Liver (tissue), 9 donors: Measurements from ENCODE around the gene EGFR. TPM values are rescaled to one million over a fixed set of nuclear protein-coding genes. Genes with fewer than 3 reads are reported as not detected.

Experiments
- DNase-seq: peaks from one replicate; pipeline ENCODE4 v3.0.0-alpha.2; 2017; ENCODE audit warnings: low spot score
- H3K27ac ChIP-seq, 2 donors: one replicate each; pipeline ENCODE4 v1.7.0; 2013; ENCODE audit warnings: inconsistent platforms in 2 of 2, low read length in 2 of 2, control low read depth in 1 of 2, low read depth in 1 of 2, mild to moderate bottlenecking in 1 of 2
- H3K27me3 ChIP-seq, 4 donors: one replicate each; pipeline versions ENCODE4 v1.6.1 to v1.7.0; 2013; ENCODE audit warnings: low read length in 3 of 4, inconsistent platforms in 1 of 4, mild to moderate bottlenecking in 1 of 4, moderate library complexity in 1 of 4; ENCODE audit not compliant: control insufficient read depth in 4 of 4, insufficient read depth in 4 of 4
- H3K36me3 ChIP-seq, 4 donors: one replicate each; pipeline versions ENCODE4 v1.6.1 to v1.7.0; 2013; ENCODE audit warnings: low read length in 3 of 4, mild to moderate bottlenecking in 3 of 4, low read depth in 1 of 4, moderate library complexity in 1 of 4; ENCODE audit not compliant: control insufficient read depth in 4 of 4, insufficient read depth in 3 of 4
- H3K4me1 ChIP-seq, 4 donors: one replicate each; pipeline versions ENCODE4 v1.6.1 to v1.7.0; 2013; ENCODE audit warnings: low read length in 3 of 4, mild to moderate bottlenecking in 3 of 4, moderate library complexity in 1 of 4; ENCODE audit not compliant: control insufficient read depth in 4 of 4, insufficient read depth in 4 of 4
- H3K4me3 ChIP-seq, 3 donors: one replicate each; pipeline versions ENCODE4 v1.6.1 to v1.7.0; 2013; ENCODE audit warnings: low read length in 3 of 3, control low read depth in 1 of 3, low read depth in 1 of 3, mild to moderate bottlenecking in 1 of 3
- H3K9ac ChIP-seq, 2 donors: one replicate each; pipeline ENCODE4 v1.7.0; 2013; ENCODE audit warnings: low read length in 2 of 2, mild to moderate bottlenecking in 2 of 2, moderate library complexity in 2 of 2, control low read depth in 1 of 2, low read depth in 1 of 2
- H3K9me3 ChIP-seq, 4 donors: one replicate each; pipeline versions ENCODE4 v1.6.1 to v1.7.0; 2013; ENCODE audit warnings: low read length in 3 of 4; ENCODE audit not compliant: control insufficient read depth in 4 of 4
- EGR1 ChIP-seq, 2 donors: IDR thresholded peaks; 2 replicates each; pipeline ENCODE4 v1.6.1; 2016 to 2018; ENCODE audit warnings: antibody characterized with exemption in 2 of 2, low read depth in 2 of 2
- FOXA1 ChIP-seq: IDR thresholded peaks from 2 replicates; pipeline ENCODE4 v1.6.1; 2016; ENCODE audit warnings: antibody characterized with exemption
- FOXA2 ChIP-seq: IDR thresholded peaks from 2 replicates; pipeline ENCODE4 v1.6.1; 2016; ENCODE audit warnings: antibody characterized with exemption
- GABPA ChIP-seq, 2 donors: IDR thresholded peaks in 1 of 2; conservative IDR thresholded peaks in 1 of 2; 2 replicates each; pipeline ENCODE4 v1.6.1; 2016; ENCODE audit warnings: antibody characterized with exemption in 2 of 2, mild to moderate bottlenecking in 1 of 2, moderate library complexity in 1 of 2
- HNF4A ChIP-seq, 2 donors: conservative IDR thresholded peaks; 2 replicates each; pipeline ENCODE4 v1.6.1; 2016; ENCODE audit warnings: antibody characterized with exemption in 2 of 2, mild to moderate bottlenecking in 2 of 2
- HNF4G ChIP-seq: IDR thresholded peaks from 2 replicates; pipeline ENCODE4 v1.6.1; 2016; ENCODE audit warnings: antibody characterized with exemption
- JUND ChIP-seq, 2 donors: IDR thresholded peaks; 2 replicates each; pipeline ENCODE4 v1.6.1; 2016; ENCODE audit warnings: antibody characterized with exemption in 2 of 2
- NR2F2 ChIP-seq: IDR thresholded peaks from 2 replicates; pipeline ENCODE4 v1.6.1; 2016; ENCODE audit warnings: antibody characterized with exemption
- RAD21 ChIP-seq, 2 donors: IDR thresholded peaks; 2 replicates each; pipeline ENCODE4 v1.6.1; 2016; ENCODE audit warnings: antibody characterized with exemption in 2 of 2, mild to moderate bottlenecking in 2 of 2
- RXRA ChIP-seq, 2 donors: IDR thresholded peaks; 2 replicates each; pipeline ENCODE4 v1.6.1; 2017 to 2018; ENCODE audit warnings: antibody characterized with exemption in 2 of 2, mild to moderate bottlenecking in 1 of 2
- SP1 ChIP-seq: IDR thresholded peaks from 2 replicates; pipeline ENCODE4 v1.6.1; 2018; ENCODE audit warnings: antibody characterized with exemption, mild to moderate bottlenecking
- TAF1 ChIP-seq: conservative IDR thresholded peaks from 2 replicates; pipeline ENCODE4 v1.6.1; 2016; ENCODE audit warnings: antibody characterized with exemption, mild to moderate bottlenecking
- WGBS: extraction: QIAGEN DNeasy Blood & Tissue Kit; methylation state at CpG from one replicate; pipeline ENCODE4 v1.1.7; 2013; 5-methylcytosine and 5-hydroxymethylcytosine counted together
- polyA plus RNA-seq, 2 donors: library from polyadenylated mRNA; stranded (reverse) in 1 of 2; unstranded in 1 of 2; fragments of 200-250 nt in 1 of 2; fragments of >200 nt in 1 of 2; fragmentation: Nextera tagmentation in 1 of 2; extraction: Ambion mirVana in 1 of 2; gene quantifications; one replicate each; pipeline versions ENCODE4 v1.2.1 to v1.2.3, GENCODE V29; 2013 to 2015
- total RNA-seq, 2 donors: library from RNA; depleted of rRNA; stranded (reverse); fragments of >200 nt; gene quantifications; one replicate each; pipeline ENCODE4 v1.2.3, GENCODE V29; 2014
- TF ChIP-seq, protein P1 (sequence below): IDR thresholded peaks from 2 replicates; pipeline ENCODE4 v1.6.1; 2016; ENCODE audit warnings: antibody characterized with exemption
- TF ChIP-seq, protein P2 (sequence below): IDR thresholded peaks from 2 replicates; pipeline ENCODE4 v1.6.1; 2016; ENCODE audit warnings: antibody characterized with exemption
- TF ChIP-seq, protein P3 (sequence below): IDR thresholded peaks from 2 replicates; pipeline ENCODE4 v1.6.1; 2016; ENCODE audit warnings: antibody characterized with exemption
- TF ChIP-seq, protein P4 (sequence below): IDR thresholded peaks from 2 replicates; pipeline ENCODE4 v1.6.1; 2016; ENCODE audit warnings: antibody characterized with exemption, mild to moderate bottlenecking
- TF ChIP-seq, protein P5 (sequence below): fragments of 150-350 bp; IDR thresholded peaks from 2 replicates; pipeline ENCODE4 v1.5.1; 2017; ENCODE audit warnings: improper control_type of control experiment, low read depth, low read length; ENCODE audit not compliant: missing input control
- donor health status: healthy.
- donor health status: healthy.
- donor health status: healthy.
- donor health status: healthy.
- donor health status: healthy.

EGFR gene
- total and polyA plus RNA-seq, 4 donors = 22.6 to 37.0 (median 27.7) TPM

DNA sequence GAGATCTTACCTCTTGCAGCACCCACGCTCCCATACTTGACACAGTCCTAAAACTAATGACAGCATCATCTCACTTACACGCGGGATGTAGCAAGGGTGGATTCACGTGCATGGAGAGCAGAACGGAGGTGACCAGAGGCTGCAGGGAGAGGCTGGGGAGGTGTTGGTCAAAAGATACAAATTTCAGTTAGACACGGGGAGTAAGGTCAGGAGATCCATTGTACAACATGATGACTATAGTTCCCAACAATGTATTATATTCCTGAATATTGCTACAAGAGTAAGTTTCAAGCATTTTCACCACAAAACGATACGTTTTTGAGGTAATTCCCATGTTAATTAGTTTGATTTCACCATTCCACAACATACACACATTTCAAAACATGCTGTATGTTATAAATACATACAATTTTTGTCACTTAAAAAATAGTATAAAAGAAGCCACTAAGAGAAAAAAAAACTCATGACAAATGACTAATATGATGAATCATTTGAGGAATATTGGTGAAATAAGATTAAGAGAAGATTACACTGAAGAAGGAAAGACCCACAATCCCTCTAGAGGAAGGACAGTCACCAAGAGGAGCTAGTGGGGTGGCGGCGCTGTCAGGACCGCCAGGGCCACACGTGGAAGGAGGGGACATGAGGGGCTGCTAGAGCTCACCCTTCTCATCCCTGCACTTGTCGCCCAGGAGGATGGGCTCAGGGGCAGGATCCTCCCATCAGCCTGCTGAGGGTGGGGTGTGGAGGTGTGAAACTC lies 49.4 kb upstream of the EGFR start:
- WGBS = 88% methylated on average over 13 of the region's 13 CpGs

DNA sequence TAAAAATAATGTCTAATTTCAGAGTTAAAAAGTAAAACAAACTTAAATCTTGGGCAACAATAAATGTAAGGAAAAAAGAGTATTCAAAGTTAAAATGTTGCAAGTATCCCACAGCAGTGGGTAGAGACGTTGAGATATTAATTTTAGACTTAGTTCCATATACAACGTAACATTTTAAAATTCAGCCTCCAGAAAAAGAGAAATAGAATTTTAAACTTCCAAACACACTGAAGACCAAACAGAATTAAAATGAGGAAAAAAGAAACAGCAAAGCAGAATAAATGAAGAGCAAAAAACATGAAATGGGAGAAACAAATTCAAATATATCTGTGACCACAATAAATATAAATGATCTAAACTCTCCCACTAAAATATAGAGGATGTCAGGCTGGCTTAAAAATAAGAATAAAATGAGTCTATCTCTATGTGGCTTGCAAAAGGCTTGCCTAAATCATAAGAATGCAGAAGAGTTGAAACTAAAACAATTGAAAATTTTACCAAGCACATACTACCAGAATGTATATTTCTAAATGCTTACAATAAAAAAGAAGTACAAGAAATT lies 46.0 kb upstream of the EGFR start:
- no peak overlapping the region for H3K27ac ChIP-seq
- no peaks in the 10 kb centered on the region for H3K4me1 ChIP-seq
- no peak overlapping the region for H3K4me3 ChIP-seq
- no peaks in the 10 kb centered on the region for H3K36me3 ChIP-seq
- no peaks in the 10 kb centered on the region for H3K27me3 ChIP-seq
- H3K9me3 ChIP-seq = no peaks in the 10 kb centered on the region
- DNase-seq = no peak
- 74% methylated on average over 2 of the region's 2 CpGs for WGBS
- H3K9ac ChIP-seq = no peak overlapping the region
- TF ChIP-seq, protein P1, sequence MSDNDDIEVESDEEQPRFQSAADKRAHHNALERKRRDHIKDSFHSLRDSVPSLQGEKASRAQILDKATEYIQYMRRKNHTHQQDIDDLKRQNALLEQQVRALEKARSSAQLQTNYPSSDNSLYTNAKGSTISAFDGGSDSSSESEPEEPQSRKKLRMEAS = no peak
- no peak for TF ChIP-seq GABPA (IDR thresholded peaks at IDR 0.05 in 1 of 2, conservative IDR thresholded peaks at IDR 0.05 in 1 of 2)
- TF ChIP-seq FOXA2 = no peak
- TF ChIP-seq RXRA (IDR thresholded peaks at IDR 0.05) = no peak
- no peak for TF ChIP-seq JUND (IDR thresholded peaks at IDR 0.05)
- TF ChIP-seq TAF1 = no peak
- TF ChIP-seq, protein P2, sequence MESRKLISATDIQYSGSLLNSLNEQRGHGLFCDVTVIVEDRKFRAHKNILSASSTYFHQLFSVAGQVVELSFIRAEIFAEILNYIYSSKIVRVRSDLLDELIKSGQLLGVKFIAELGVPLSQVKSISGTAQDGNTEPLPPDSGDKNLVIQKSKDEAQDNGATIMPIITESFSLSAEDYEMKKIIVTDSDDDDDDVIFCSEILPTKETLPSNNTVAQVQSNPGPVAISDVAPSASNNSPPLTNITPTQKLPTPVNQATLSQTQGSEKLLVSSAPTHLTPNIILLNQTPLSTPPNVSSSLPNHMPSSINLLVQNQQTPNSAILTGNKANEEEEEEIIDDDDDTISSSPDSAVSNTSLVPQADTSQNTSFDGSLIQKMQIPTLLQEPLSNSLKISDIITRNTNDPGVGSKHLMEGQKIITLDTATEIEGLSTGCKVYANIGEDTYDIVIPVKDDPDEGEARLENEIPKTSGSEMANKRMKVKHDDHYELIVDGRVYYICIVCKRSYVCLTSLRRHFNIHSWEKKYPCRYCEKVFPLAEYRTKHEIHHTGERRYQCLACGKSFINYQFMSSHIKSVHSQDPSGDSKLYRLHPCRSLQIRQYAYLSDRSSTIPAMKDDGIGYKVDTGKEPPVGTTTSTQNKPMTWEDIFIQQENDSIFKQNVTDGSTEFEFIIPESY = no peak
- TF ChIP-seq NR2F2 = no peak
- no peak for TF ChIP-seq RAD21 (IDR thresholded peaks at IDR 0.05)
- no peak for TF ChIP-seq HNF4A (conservative IDR thresholded peaks at IDR 0.05)
- no peak for TF ChIP-seq SP1
- TF ChIP-seq, protein P3, sequence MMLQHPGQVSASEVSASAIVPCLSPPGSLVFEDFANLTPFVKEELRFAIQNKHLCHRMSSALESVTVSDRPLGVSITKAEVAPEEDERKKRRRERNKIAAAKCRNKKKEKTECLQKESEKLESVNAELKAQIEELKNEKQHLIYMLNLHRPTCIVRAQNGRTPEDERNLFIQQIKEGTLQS = no peak
- no peak for TF ChIP-seq EGR1 (IDR thresholded peaks at IDR 0.05; ENCODE audit: low read depth in 2 of 2)

More for the DNA sequence above, 49.4 kb upstream of the EGFR start:
- Histone ChIP-seq H3K9me3 (no peaks in the 10 kb centered on the region), H3K27ac (no peak overlapping the region), H3K4me1 (no peaks in the 10 kb centered on the region), H3K27me3 (no peaks in the 10 kb centered on the region), H3K4me3 (no peak overlapping the region), H3K36me3 (no peaks in the 10 kb centered on the region), H3K9ac (no peak overlapping the region)
- no peak for DNase-seq
- TF ChIP-seq JUND (IDR thresholded peaks at IDR 0.05) = no peak
- TF ChIP-seq HNF4A (conservative IDR thresholded peaks at IDR 0.05) = no peak
- TF ChIP-seq, protein P1 = no peak
- TF ChIP-seq TAF1 = no peak
- no peak for TF ChIP-seq FOXA1
- TF ChIP-seq EGR1 (IDR thresholded peaks at IDR 0.05; ENCODE audit: low read depth in 2 of 2) = no peak
- TF ChIP-seq, protein P3 = no peak
- TF ChIP-seq, protein P4, sequence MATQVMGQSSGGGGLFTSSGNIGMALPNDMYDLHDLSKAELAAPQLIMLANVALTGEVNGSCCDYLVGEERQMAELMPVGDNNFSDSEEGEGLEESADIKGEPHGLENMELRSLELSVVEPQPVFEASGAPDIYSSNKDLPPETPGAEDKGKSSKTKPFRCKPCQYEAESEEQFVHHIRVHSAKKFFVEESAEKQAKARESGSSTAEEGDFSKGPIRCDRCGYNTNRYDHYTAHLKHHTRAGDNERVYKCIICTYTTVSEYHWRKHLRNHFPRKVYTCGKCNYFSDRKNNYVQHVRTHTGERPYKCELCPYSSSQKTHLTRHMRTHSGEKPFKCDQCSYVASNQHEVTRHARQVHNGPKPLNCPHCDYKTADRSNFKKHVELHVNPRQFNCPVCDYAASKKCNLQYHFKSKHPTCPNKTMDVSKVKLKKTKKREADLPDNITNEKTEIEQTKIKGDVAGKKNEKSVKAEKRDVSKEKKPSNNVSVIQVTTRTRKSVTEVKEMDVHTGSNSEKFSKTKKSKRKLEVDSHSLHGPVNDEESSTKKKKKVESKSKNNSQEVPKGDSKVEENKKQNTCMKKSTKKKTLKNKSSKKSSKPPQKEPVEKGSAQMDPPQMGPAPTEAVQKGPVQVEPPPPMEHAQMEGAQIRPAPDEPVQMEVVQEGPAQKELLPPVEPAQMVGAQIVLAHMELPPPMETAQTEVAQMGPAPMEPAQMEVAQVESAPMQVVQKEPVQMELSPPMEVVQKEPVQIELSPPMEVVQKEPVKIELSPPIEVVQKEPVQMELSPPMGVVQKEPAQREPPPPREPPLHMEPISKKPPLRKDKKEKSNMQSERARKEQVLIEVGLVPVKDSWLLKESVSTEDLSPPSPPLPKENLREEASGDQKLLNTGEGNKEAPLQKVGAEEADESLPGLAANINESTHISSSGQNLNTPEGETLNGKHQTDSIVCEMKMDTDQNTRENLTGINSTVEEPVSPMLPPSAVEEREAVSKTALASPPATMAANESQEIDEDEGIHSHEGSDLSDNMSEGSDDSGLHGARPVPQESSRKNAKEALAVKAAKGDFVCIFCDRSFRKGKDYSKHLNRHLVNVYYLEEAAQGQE = no peak
- no peak for TF ChIP-seq HNF4G
- no peak for TF ChIP-seq RAD21 (IDR thresholded peaks at IDR 0.05)
- no peak for TF ChIP-seq RXRA (IDR thresholded peaks at IDR 0.05)
- TF ChIP-seq, protein P5, sequence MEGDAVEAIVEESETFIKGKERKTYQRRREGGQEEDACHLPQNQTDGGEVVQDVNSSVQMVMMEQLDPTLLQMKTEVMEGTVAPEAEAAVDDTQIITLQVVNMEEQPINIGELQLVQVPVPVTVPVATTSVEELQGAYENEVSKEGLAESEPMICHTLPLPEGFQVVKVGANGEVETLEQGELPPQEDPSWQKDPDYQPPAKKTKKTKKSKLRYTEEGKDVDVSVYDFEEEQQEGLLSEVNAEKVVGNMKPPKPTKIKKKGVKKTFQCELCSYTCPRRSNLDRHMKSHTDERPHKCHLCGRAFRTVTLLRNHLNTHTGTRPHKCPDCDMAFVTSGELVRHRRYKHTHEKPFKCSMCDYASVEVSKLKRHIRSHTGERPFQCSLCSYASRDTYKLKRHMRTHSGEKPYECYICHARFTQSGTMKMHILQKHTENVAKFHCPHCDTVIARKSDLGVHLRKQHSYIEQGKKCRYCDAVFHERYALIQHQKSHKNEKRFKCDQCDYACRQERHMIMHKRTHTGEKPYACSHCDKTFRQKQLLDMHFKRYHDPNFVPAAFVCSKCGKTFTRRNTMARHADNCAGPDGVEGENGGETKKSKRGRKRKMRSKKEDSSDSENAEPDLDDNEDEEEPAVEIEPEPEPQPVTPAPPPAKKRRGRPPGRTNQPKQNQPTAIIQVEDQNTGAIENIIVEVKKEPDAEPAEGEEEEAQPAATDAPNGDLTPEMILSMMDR = no peak
- TF ChIP-seq GABPA (IDR thresholded peaks at IDR 0.05 in 1 of 2, conservative IDR thresholded peaks at IDR 0.05 in 1 of 2) = no peak
